OCI-LY1 (cell line): ENCODE results near the gene UNC13C.

Experiments used
- CTCF ChIP-seq: fragments of 200-600 bp; sonication (generic), shearing (Covaris generic); IDR thresholded peaks from 2 replicates; pipeline ENCODE4 v1.5.1; 2017; ENCODE audit warnings: mild to moderate bottlenecking, antibody characterized with exemption, low read length, moderate library complexity, mixed read lengths
- EZH2 ChIP-seq: fragments of 200-600 bp; sonication (generic), shearing (Covaris generic); IDR thresholded peaks from 2 replicates; pipeline ENCODE4 v1.8.0; 2017; ENCODE audit warnings: borderline replicate concordance, mixed run types, mild to moderate bottlenecking, antibody characterized with exemption, low read length, moderate library complexity, mixed read lengths

- TF ChIP-seq CTCF (no peak), EZH2 (no peak)
Observed at GRCh38 chr15:54227569-54227968, 249.3 kb downstream of the UNC13C start.
